NCI-H510A treated with DMSO at 0.1 percent for 48 hours (cell line): ENCODE results near the gene FBF1.
A peak's percentile ranks its signal among the peaks of the same experiment; 100 is the strongest.
"Not testable (repeated sequence)": the region's sequence is repeated elsewhere in the genome, so short reads cannot be mapped to it uniquely, and the experiment has no call there.

Experiments
- DNase-seq: peaks from one replicate; lab custom pipeline; 2025; lab: John Stamatoyannopoulos, UW

Gene FBF1

GRCh38 chr17:75896415-75897159 is 44.3 kb downstream of the FBF1 start, which contains the start of gene TRIM65:
TRIM65 (minus strand) TSS chr17:75896951; CDS start chr17:75896937, 14 bp downstream.
- DNase-seq: peak; percentile 41

- no peak for DNase-seq
These were observed 45.3 kb downstream of the FBF1 start for GRCh38 chr17:75895370-75896155.

- no peak for DNase-seq
These were observed 46.7 kb downstream of the FBF1 start for GRCh38 chr17:75894049-75894733.

GRCh38 chr17:75893305-75894048 is 47.4 kb downstream of the FBF1 start:
- no peak for DNase-seq

GRCh38 chr17:75892556-75893224 is 48.2 kb downstream of the FBF1 start:
- no peak for DNase-seq

- DNase-seq: no peak
These were observed 49.0 kb downstream of the FBF1 start for GRCh38 chr17:75891605-75892555.

GRCh38 chr17:75891022-75891604 is 49.7 kb downstream of the FBF1 start:
- no peak for DNase-seq

- DNase-seq: no peak
These were observed 51.4 kb downstream of the FBF1 start for GRCh38 chr17:75889454-75889853.

- no peak for DNase-seq
These were observed 52.4 kb downstream of the FBF1 start for GRCh38 chr17:75888484-75888883.

GRCh38 chr17:75885860-75886259 is 55.0 kb downstream of the FBF1 start:
- DNase-seq: not testable (repeated sequence)

- no peak for DNase-seq
These were observed 55.4 kb downstream of the FBF1 start for GRCh38 chr17:75885431-75885830.

- DNase-seq: no peak
These were observed 59.0 kb downstream of the FBF1 start for GRCh38 chr17:75881678-75882454.

GRCh38 chr17:75880266-75880665 is 60.6 kb downstream of the FBF1 start:
- DNase-seq: no peak

- peak; percentile 52 for DNase-seq
These were observed 62.5 kb downstream of the FBF1 start, which contains the start of gene TRIM47 for GRCh38 chr17:75878174-75878998. TRIM47 (minus strand) TSS chr17:75878581; CDS start chr17:75878548, 33 bp downstream.

- DNase-seq: peak; percentile 56
These were observed 63.1 kb downstream of the FBF1 start for GRCh38 chr17:75877752-75878173.

GRCh38 chr17:75876938-75877751 is 63.7 kb downstream of the FBF1 start:
- peak; percentile 55 for DNase-seq
